Mammary epithelial cell (primary cell): Measurements from ENCODE around the gene TIAL1.

Experiments used
- EZH2 ChIP-seq: IDR thresholded peaks from 2 replicates; pipeline ENCODE4 v1.6.1; 2012; ENCODE audit warnings: low read length, inconsistent platforms, borderline replicate concordance
- TF ChIP-seq, protein P1 (sequence below), 2 donors: IDR thresholded peaks in 1 of 2; conservative IDR thresholded peaks in 1 of 2; 2 replicates each; pipeline ENCODE4 v1.5.1; 2011 to 2012; ENCODE audit warnings: inconsistent platforms in 2 of 2, low read length in 2 of 2, mild to moderate bottlenecking in 2 of 2, control low read depth in 1 of 2, low read depth in 1 of 2; ENCODE audit not compliant: insufficient read depth in 1 of 2; ENCODE audit errors: extremely low read depth in 1 of 2

DNA sequence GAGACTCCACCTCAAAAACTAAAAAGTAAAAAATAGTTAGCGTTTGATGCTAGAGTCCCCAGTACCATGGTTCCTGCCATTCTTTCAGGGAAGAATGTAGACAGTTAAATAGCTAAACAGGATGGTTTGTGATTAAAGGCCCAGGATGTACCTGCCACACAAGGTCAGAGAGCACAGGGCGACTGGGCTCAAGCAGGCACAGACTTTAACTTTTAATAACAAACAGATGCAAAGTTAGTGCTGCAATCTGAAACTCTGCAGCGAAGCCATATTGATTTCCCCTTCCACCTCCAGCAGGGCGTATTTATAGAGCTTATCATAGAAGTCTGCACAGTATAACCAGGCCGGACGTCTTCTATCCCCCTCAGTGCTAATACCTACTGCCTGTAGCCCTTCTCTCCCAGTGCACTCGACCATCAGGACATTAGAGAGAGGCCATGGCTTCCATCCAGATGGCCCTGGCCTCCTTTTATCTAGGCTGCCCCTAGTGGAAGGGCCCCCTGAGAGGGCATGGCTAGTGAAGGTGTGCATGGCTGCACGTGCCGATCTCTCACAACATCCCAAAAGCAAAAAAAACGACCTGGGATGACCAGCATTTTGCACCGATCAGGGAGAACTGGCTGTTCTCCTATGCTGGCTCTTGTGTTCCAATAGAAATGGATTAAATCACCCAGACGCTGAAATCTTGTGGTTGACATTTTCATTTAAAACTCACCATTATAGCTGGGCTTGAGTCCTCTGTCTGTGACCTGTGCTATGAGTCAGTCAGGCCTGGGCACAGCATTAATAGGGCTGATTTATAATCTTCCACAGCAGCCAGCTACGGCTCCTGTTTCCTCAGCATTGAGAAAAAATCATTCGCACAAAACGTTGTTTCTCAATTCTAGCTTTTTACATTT, 46.8 kb upstream of the TIAL1 start:
- TF ChIP-seq, protein P1, sequence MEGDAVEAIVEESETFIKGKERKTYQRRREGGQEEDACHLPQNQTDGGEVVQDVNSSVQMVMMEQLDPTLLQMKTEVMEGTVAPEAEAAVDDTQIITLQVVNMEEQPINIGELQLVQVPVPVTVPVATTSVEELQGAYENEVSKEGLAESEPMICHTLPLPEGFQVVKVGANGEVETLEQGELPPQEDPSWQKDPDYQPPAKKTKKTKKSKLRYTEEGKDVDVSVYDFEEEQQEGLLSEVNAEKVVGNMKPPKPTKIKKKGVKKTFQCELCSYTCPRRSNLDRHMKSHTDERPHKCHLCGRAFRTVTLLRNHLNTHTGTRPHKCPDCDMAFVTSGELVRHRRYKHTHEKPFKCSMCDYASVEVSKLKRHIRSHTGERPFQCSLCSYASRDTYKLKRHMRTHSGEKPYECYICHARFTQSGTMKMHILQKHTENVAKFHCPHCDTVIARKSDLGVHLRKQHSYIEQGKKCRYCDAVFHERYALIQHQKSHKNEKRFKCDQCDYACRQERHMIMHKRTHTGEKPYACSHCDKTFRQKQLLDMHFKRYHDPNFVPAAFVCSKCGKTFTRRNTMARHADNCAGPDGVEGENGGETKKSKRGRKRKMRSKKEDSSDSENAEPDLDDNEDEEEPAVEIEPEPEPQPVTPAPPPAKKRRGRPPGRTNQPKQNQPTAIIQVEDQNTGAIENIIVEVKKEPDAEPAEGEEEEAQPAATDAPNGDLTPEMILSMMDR (conservative IDR thresholded peaks at IDR 0.05 in 1 of 2, IDR thresholded peaks at IDR 0.05 in 1 of 2; ENCODE audit: extremely low read depth in 1 of 2, insufficient read depth in 1 of 2, low read depth in 1 of 2, low read length in 2 of 2): no peak
- no peak for TF ChIP-seq EZH2
